Endothelial cell (in vitro differentiated cells): ENCODE results near the gene ADORA2A. TPM values are rescaled to one million over a fixed set of nuclear protein-coding genes. Genes with fewer than 3 reads are reported as not detected.

ENCODE experiments used
- DNase-seq: peaks from one replicate; pipeline ENCODE4 v3.0.0; 2021; ENCODE audit warnings: low spot score
- H3K27ac Mint-ChIP-seq: one replicate; pipeline ENCODE4 v1.8.0; 2021; ENCODE audit warnings: mixed read lengths, inconsistent platforms; ENCODE audit not compliant: unreplicated experiment
- H3K27me3 Mint-ChIP-seq: one replicate; pipeline ENCODE4 v1.8.0; 2021; ENCODE audit warnings: mild to moderate bottlenecking, moderate library complexity, mixed read lengths, inconsistent platforms; ENCODE audit not compliant: unreplicated experiment
- H3K36me3 Mint-ChIP-seq: one replicate; pipeline ENCODE4 v1.8.0; 2021; ENCODE audit warnings: mild to moderate bottlenecking, low read depth, mixed read lengths, inconsistent platforms; ENCODE audit not compliant: unreplicated experiment
- H3K4me1 Mint-ChIP-seq: one replicate; pipeline ENCODE4 v1.8.0; 2021; ENCODE audit warnings: mild to moderate bottlenecking, mixed read lengths, inconsistent platforms; ENCODE audit not compliant: unreplicated experiment
- H3K4me3 Mint-ChIP-seq: one replicate; pipeline ENCODE4 v1.8.0; 2021; ENCODE audit warnings: mild to moderate bottlenecking, mixed read lengths, inconsistent platforms; ENCODE audit not compliant: unreplicated experiment
- H3K9me3 Mint-ChIP-seq: one replicate; pipeline ENCODE4 v1.8.0; 2021; ENCODE audit warnings: mixed read lengths, inconsistent platforms; ENCODE audit not compliant: unreplicated experiment
- CTCF ChIP-seq: fragments of 200-600 bp; sonication (generic); IDR thresholded peaks from one replicate; pipeline ENCODE4 v1.5.0; 2021; ENCODE audit warnings: antibody characterized with exemption; ENCODE audit not compliant: unreplicated experiment
- total RNA-seq: library from RNA; stranded (reverse); fragmentation: NEBNext Ultra II Directional; extraction: Animal tissue kit (Norgen Biotek cat#: 25700); gene quantifications from one replicate; pipeline ENCODE4 v1.2.1, GENCODE V29; 2021; ENCODE audit not compliant: unreplicated experiment

The ADORA2A gene
- total RNA-seq, 1 donor from 2014 or later = 18.5 TPM

- Mint-ChIP-seq H3K4me3 (no peak overlapping the region), H3K9me3 (no peaks in the 10 kb centered on the region), H3K27me3 (peaks cover 8% of the 10 kb centered on the region), H3K36me3 (peaks cover 4% of the 10 kb centered on the region), H3K4me1 (peaks cover 20% of the 10 kb centered on the region), H3K27ac (no peak overlapping the region)
- no peak for TF ChIP-seq CTCF
- no peak for DNase-seq
Measured at GRCh38 chr22:24446260-24446611, 18.8 kb downstream of the ADORA2A start.

- DNase-seq = no peak
- H3K4me3 Mint-ChIP-seq = no peak overlapping the region
Measured at GRCh38 chr22:24450610-24451009, 23.2 kb downstream of the ADORA2A start.

GRCh38 chr22:24451162-24451561, 23.8 kb downstream of the ADORA2A start:
- H3K4me3 Mint-ChIP-seq = no peak overlapping the region
- H3K27me3 Mint-ChIP-seq = peaks cover 5% of the 10 kb centered on the region
- no peak for TF ChIP-seq CTCF
- H3K36me3 Mint-ChIP-seq = no peaks in the 10 kb centered on the region
- no peaks in the 10 kb centered on the region for H3K9me3 Mint-ChIP-seq
- peaks cover 26% of the 10 kb centered on the region for H3K4me1 Mint-ChIP-seq
- no peak for DNase-seq
- no peak overlapping the region for H3K27ac Mint-ChIP-seq

More at GRCh38 chr22:24450610-24451009, 23.2 kb downstream of the ADORA2A start:
- Mint-ChIP-seq H3K27me3 (peaks cover 8% of the 10 kb centered on the region), H3K9me3 (no peaks in the 10 kb centered on the region), H3K36me3 (no peaks in the 10 kb centered on the region), H3K27ac (peak overlapping the region; percentile 53), H3K4me1 (peaks cover 21% of the 10 kb centered on the region)
- no peak for TF ChIP-seq CTCF

GRCh38 chr22:24453853-24454252, 26.5 kb downstream of the ADORA2A start:
- no peak for DNase-seq
- no peak overlapping the region for H3K4me3 Mint-ChIP-seq
- no peaks in the 10 kb centered on the region for H3K36me3 Mint-ChIP-seq
- H3K4me1 Mint-ChIP-seq = peaks cover 30% of the 10 kb centered on the region
- no peak for TF ChIP-seq CTCF
- no peaks in the 10 kb centered on the region for H3K9me3 Mint-ChIP-seq
- H3K27ac Mint-ChIP-seq = no peak overlapping the region
- peaks cover 6% of the 10 kb centered on the region for H3K27me3 Mint-ChIP-seq

GRCh38 chr22:24455039-24455438, 27.6 kb downstream of the ADORA2A start:
- Mint-ChIP-seq H3K9me3 (no peaks in the 10 kb centered on the region), H3K36me3 (no peaks in the 10 kb centered on the region), H3K27me3 (peaks cover 3% of the 10 kb centered on the region), H3K27ac (no peak overlapping the region), H3K4me3 (no peak overlapping the region), H3K4me1 (peaks cover 30% of the 10 kb centered on the region)
- no peak for TF ChIP-seq CTCF
- no peak for DNase-seq
